ENCODE results near the gene TNFAIP2. TPM values are rescaled to one million over a fixed set of nuclear protein-coding genes. Genes with fewer than 3 reads are reported as not detected.

Gene TNFAIP2
- total and polyA plus RNA-seq, 9 of the 15 experiments (the other 6 are each of a cell fraction or from before 2014, with no cell fraction given), result 22.6 to 68.6 (median 44.6) TPM

GRCh38 chr14:103136388-103137271 is 13.4 kb downstream of the TNFAIP2 start (continued):
- TF ChIP-seq ILF3 (IDR thresholded peaks at IDR 0.05; ENCODE audit: borderline replicate concordance), result no peak
- no peak for TF ChIP-seq ETV1 (tag; conservative IDR thresholded peaks at IDR 0.05; ENCODE audit: low read depth)
- no peak for TF ChIP-seq SAFB2 (IDR thresholded peaks at IDR 0.05; ENCODE audit: borderline replicate concordance, low read depth, low read length, severe bottlenecking)
- 0 out of 2 replicates have a peak, but pooled peaks have one; percentile 18 for TF ChIP-seq ZBTB12 (CRISPR knock-in tag; IDR thresholded peaks at IDR 0.05)
- no peak for TF ChIP-seq POLR3A (IDR thresholded peaks at IDR 0.05; ENCODE audit: borderline replicate concordance, extremely low read depth, insufficient read depth, insufficient read length)
- TF ChIP-seq SMAD4 (CRISPR knock-in tag; conservative IDR thresholded peaks at IDR 0.05), result peak; percentile 63
- no peak for TF ChIP-seq PHF21A (IDR thresholded peaks at IDR 0.05; ENCODE audit: borderline replicate concordance, low read depth)
- no peak for TF ChIP-seq TEAD2 (tag; IDR thresholded peaks at IDR 0.05)
- TF ChIP-seq NELFE (IDR thresholded peaks at IDR 0.05; ENCODE audit: insufficient read depth, insufficient read length), result no peak
- peak; percentile 69 for TF ChIP-seq DPF2 (IDR thresholded peaks at IDR 0.05)
- TF ChIP-seq RERE (CRISPR knock-in tag; IDR thresholded peaks at IDR 0.05; ENCODE audit: borderline replicate concordance), result no peak
- no peak for TF ChIP-seq HNRNPUL1 (IDR thresholded peaks at IDR 0.05; ENCODE audit: low read length)
- no peak for TF ChIP-seq ARID4B (CRISPR knock-in tag; IDR thresholded peaks at IDR 0.05)
- no peak for TF ChIP-seq LEF1 (IDR thresholded peaks at IDR 0.05)
- peak; percentile 99 for TF ChIP-seq C11orf30 (IDR thresholded peaks at IDR 0.05; ENCODE audit: low read depth)

Measured in K562 (cell line).